GM21447 (cell line): ENCODE results near the gene KCMF1.

Experiments
- ATAC-seq: cut with Tn5 transposase; IDR thresholded peaks from one replicate; pipeline ENCODE4 v1.9.1; 2021; ENCODE audit not compliant: unreplicated experiment

Gene KCMF1

DNA sequence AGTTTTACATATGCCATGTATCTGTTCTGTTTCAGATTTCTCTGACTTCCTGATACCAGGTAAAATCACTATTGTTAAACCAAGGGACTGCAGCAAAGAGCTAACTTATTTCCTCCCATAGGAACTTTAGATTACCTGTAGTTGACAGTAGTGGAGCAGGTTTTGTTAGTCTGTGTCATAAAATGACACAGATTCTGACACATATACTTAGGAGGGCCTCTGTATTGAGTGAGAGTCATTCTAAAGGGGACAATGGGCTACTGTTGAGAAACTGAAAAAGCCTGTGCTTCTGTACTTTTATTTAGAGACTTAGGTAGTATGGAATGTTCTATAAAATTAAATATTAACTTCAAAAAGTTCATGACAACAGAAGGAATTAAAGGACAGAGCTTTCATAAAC, 48.2 kb downstream of the KCMF1 start:
- ATAC-seq = no peak

- ATAC-seq = no peak
Measured at GRCh38 chr2:85022232-85022631, 51.3 kb downstream of the KCMF1 start.

GRCh38 chr2:85024372-85025047, 53.5 kb downstream of the KCMF1 start:
- no peak for ATAC-seq

DNA sequence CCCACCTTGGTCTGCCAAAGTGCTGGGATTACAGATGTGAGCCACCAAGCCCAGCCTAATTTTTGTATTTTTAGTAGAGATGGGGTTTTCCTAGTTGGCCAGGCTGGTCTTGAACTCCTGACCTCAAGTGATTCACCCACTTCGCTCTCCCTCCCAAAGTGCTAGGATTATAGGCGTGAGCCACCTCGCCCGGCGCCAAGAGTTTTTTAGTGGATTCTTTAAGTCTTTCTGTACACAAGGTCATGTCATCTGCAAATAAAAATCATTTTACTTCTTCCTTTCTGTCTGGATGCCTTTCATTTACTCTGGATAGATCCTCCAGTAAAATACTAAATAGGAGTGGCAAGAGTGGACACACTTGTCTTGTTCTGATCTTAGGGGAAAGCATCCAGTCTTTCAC, 61.7 kb downstream of the KCMF1 start:
- ATAC-seq = no peak

- no peak for ATAC-seq
Measured at GRCh38 chr2:85033388-85033787, 62.4 kb downstream of the KCMF1 start.

- no peak for ATAC-seq
Measured at GRCh38 chr2:85034158-85034557, 63.2 kb downstream of the KCMF1 start.

DNA sequence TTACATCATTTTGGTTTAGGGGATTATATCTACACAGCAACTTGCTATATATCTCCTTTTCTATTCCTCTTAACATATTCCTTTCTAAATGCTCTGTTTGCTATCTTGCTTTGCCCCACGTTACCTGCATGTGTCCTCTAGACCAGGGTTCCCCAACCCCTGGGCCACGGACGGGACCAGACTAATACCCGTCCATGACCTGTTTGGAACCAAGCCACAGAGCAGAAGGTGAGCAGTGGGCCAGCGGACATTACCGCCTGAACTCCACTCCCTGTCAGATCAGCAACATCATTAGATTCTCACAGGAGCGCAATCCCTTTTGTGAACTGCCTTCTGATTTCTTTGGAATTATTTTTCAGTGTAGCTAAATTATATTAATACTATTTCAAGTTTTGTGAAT, 66.7 kb downstream of the KCMF1 start:
- no peak for ATAC-seq

- no peak for ATAC-seq
Measured at GRCh38 chr2:85042330-85042729, 71.4 kb downstream of the KCMF1 start.

- no peak for ATAC-seq
Measured at GRCh38 chr2:85048534-85048933, 77.6 kb downstream of the KCMF1 start.

DNA sequence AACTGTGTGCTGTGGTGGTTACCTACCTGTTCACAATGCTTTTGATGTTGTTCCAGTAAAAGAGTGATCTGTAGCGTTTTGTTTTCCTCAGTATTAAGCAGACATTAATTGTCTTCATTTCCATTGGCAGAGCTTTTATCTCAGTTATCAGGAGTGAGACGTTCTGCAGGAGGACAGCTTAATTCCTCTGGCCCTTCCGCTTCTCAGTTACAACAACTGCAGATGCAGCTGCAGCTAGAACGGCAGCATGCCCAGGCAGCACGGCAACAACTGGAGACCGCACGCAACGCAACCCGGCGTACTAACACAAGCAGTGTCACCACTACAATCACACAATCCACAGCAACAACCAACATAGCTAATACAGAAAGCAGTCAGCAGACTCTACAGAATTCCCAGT, 78.3 kb downstream of the KCMF1 start:
- no peak for ATAC-seq

- ATAC-seq = no peak
Measured at GRCh38 chr2:85053802-85054201, 82.8 kb downstream of the KCMF1 start.

- ATAC-seq = no peak
Measured at GRCh38 chr2:85057226-85057962, 86.4 kb downstream of the KCMF1 start.

DNA sequence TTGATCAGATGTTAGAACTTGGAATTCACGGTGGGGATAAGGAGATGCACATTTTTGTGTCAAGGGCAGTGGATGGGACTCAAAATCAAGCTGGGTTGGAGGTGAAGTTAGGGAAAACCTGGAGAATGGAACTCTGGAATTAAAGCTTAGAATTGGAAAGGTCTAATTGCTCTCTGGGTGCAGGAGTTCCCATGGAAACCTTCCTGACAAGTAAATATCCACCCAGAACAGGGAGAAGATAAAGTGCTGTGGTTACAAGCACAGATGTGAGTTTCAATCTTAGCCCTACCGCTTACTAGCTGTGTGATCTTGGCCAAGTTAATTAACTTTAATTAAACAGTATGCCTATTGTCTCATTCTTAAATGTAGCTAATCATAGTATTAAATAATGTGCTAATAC, 90.9 kb downstream of the KCMF1 start:
- no peak for ATAC-seq

DNA sequence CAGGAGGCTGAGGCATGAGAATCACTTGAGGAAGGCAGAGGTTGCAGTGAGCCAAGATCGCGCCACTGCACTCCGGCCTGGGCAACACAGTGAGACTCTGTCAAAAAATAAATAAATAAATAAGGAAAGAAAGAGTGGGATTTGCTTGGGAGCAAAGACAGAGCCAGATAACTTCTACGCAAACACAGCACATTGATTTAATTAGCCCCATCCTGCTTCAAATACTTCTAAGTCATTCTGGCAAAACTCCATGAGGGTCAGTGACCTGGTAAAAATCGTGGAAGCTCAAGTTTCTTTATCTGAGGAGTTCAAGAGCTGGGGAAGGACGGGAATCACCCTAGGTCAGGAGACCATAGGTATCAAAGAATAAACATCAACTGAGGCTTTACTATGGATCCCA, 91.6 kb downstream of the KCMF1 start:
- no peak for ATAC-seq

GRCh38 chr2:85063981-85064599, 93.1 kb downstream of the KCMF1 start:
- ATAC-seq = no peak

- no peak for ATAC-seq
Measured at GRCh38 chr2:85064927-85065577, 94.1 kb downstream of the KCMF1 start.

DNA sequence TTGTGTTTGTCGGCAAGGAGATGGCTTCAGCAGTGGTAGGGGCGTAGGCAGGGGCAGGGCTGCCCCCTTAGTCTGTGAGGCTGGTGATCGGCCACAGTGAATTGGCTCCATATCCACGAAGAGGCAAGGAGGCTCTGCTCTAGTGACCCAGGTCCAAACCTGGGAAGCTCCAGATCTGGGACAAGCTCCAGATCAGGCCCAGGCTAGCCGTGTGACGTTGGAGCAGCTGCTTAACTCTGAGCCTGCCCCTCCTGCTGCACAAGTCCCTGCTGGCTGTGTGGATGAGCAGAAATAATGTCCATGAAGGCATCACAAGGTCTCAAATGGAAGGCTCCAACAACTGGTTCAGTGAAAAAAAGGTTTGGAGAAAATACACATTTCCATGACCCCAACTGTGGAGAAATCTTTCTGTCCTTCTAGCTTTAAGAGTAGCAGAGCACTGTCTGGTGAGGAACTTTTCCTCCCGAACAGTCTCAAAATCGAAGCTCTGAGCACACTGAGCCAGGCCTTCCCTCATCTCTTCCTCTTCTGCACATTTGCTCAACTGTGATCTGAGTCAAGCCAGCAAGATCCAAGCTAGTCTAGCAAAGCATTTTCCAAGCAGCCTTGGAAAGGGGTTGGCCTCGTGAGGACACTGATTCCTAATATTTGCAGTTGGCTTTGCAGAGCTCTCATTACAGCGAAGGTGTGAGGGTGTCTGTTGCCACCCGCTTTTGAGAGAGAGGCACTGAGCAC, 95.2 kb downstream of the KCMF1 start:
- no peak for ATAC-seq

DNA sequence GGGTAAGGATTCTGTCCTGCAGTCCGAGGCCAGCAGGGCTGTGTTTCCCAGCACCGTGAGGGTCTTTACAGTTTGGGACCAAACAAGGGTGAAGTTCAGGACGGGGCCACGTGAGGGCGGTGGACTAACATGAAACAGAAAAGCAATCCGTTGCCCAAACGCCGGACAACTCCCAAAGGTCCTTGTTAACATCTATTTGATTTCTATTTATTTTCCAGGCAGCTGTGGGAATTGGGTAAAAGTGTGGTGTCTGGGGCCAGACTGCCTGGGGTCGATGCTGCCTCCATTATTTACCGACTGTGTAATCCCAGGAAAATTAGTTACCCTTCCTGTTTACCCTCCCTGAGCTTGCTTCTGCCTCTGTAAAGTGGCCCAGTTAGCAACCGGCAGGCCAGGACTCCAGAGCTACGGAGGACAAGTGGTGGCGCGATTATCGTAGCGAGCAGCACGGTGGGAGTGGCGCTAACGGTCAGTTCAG, 96.0 kb downstream of the KCMF1 start:
- no peak for ATAC-seq

DNA sequence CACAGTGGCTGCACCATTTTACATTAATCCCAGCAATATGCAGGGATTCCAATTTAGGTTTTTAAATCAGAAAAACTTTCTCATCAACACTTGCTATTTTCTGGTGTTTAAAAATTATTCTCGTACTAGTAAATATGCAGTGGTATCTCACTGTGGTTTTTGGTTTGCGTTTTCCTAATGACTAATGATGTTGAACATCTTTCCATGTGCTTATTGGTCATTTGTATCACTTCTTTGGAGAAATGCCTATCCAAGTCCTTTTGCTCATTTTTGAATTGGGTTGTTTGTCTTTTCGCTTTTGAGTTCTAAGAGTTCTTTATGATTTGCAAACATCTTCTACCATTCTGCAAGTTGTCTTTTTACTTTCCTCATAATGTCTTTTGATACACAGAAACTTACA, 100.1 kb downstream of the KCMF1 start:
- no peak for ATAC-seq

GRCh38 chr2:85073033-85073432, 102.1 kb downstream of the KCMF1 start:
- ATAC-seq = no peak
